CD14-positive monocyte (primary cell): ENCODE measurements around the gene ASB1. TPM values are rescaled to one million over a fixed set of nuclear protein-coding genes. Genes with fewer than 3 reads are reported as not detected.

Experiments used
- DNase-seq, 3 donors: peaks; one replicate each; pipeline ENCODE4 v3.0.0-alpha.2; 2011 to 2022
- H2AFZ ChIP-seq: 2 replicates; pipeline ENCODE4 v1.6.0; 2012; ENCODE audit warnings: mild to moderate bottlenecking, low read depth, low read length, inconsistent platforms; ENCODE audit not compliant: insufficient read depth, poor library complexity, severe bottlenecking
- H3K27ac ChIP-seq, 2 donors: 1 replicate in 1 of 2; 2 replicates in 1 of 2; pipeline ENCODE4 v1.5.1; 2012 to 2013; ENCODE audit warnings: low read length in 2 of 2, control low read depth in 1 of 2, inconsistent platforms in 1 of 2, low read depth in 1 of 2, mild to moderate bottlenecking in 1 of 2
- H3K27me3 ChIP-seq, 2 donors: one replicate each; pipeline versions ENCODE4 v1.6.0 to v1.6.1; 2011 to 2013; ENCODE audit warnings: low read length in 2 of 2; ENCODE audit not compliant: control insufficient read depth in 2 of 2, insufficient read depth in 2 of 2
- H3K36me3 ChIP-seq, 2 donors: replicated peaks in 1 of 2; 1 replicate in 1 of 2; 2 replicates in 1 of 2; pipeline versions ENCODE4 v1.5.1 to v1.6.1; 2012 to 2013; ENCODE audit warnings: low read length in 2 of 2, control low read depth in 1 of 2, inconsistent platforms in 1 of 2, mild to moderate bottlenecking in 1 of 2; ENCODE audit not compliant: insufficient read depth in 2 of 2, control insufficient read depth in 1 of 2
- H3K4me1 ChIP-seq, 2 donors: 1 replicate in 1 of 2; 2 replicates in 1 of 2; pipeline versions ENCODE4 v1.5.1 to v1.6.1; 2012 to 2013; ENCODE audit warnings: low read length in 2 of 2, control low read depth in 1 of 2, inconsistent platforms in 1 of 2, mild to moderate bottlenecking in 1 of 2, moderate library complexity in 1 of 2; ENCODE audit not compliant: insufficient read depth in 2 of 2, control insufficient read depth in 1 of 2
- H3K4me2 ChIP-seq: replicated peaks from 2 replicates; pipeline ENCODE3; 2012; ENCODE audit warnings: low read length, moderate library complexity, mild to moderate bottlenecking; ENCODE audit not compliant: poor library complexity, severe bottlenecking; ENCODE audit errors: extremely low read depth
- H3K4me3 ChIP-seq, 3 experiments: fragments of 200-600 bp in 1 of 3; sonication (generic) in 1 of 3; replicated peaks in 1 of 3; 1 replicate in 2 of 3; 2 replicates in 1 of 3; pipeline ENCODE4 v1.5.1; 2011 to 2013; ENCODE audit warnings: low read length in 3 of 3, mild to moderate bottlenecking in 3 of 3, control low read depth in 2 of 3, low read depth in 2 of 3, inconsistent platforms in 1 of 3, moderate library complexity in 1 of 3
- H3K79me2 ChIP-seq: 2 replicates; pipeline ENCODE4 v1.6.0; 2012; ENCODE audit warnings: mild to moderate bottlenecking, control low read depth, inconsistent platforms, low read length, moderate library complexity; ENCODE audit not compliant: insufficient read depth
- H3K9ac ChIP-seq: 2 replicates; pipeline ENCODE4 v1.6.0; 2017; ENCODE audit warnings: low read length, mild to moderate bottlenecking; ENCODE audit not compliant: insufficient read depth, poor library complexity, severe bottlenecking
- H3K9me3 ChIP-seq, 2 donors: replicated peaks in 1 of 2; 1 replicate in 1 of 2; 2 replicates in 1 of 2; pipeline versions ENCODE4 v1.5.1 to v1.6.1; 2012 to 2013; ENCODE audit warnings: low read length in 2 of 2, control low read depth in 1 of 2; ENCODE audit not compliant: control insufficient read depth in 1 of 2, insufficient read depth in 1 of 2
- H4K20me1 ChIP-seq: 2 replicates; pipeline ENCODE4 v1.6.0; 2012; ENCODE audit warnings: mild to moderate bottlenecking, low read length, control low read depth, moderate library complexity; ENCODE audit not compliant: insufficient read depth
- H3K27ac Mint-ChIP-seq, 7 donors: one replicate each; pipeline ENCODE4 v1.8.0; 2020; ENCODE audit warnings: mild to moderate bottlenecking in 7 of 7, mixed read lengths in 7 of 7, moderate library complexity in 6 of 7, inconsistent platforms in 2 of 7
- H3K27me3 Mint-ChIP-seq, 3 donors: one replicate each; pipeline ENCODE4 v1.8.0; 2021 to 2022; ENCODE audit warnings: low read depth in 3 of 3, mild to moderate bottlenecking in 3 of 3, mixed read lengths in 3 of 3, moderate library complexity in 3 of 3, inconsistent platforms in 1 of 3
- H3K36me3 Mint-ChIP-seq, 2 donors: one replicate each; pipeline ENCODE4 v1.8.0; 2020; ENCODE audit warnings: mixed read lengths in 2 of 2, inconsistent platforms in 1 of 2, mild to moderate bottlenecking in 1 of 2
- H3K4me1 Mint-ChIP-seq: one replicate; pipeline ENCODE4 v1.8.0; 2020; ENCODE audit warnings: mild to moderate bottlenecking, mixed read lengths
- H3K4me3 Mint-ChIP-seq, 2 donors: one replicate each; pipeline ENCODE4 v1.8.0; 2020; ENCODE audit warnings: mild to moderate bottlenecking in 2 of 2, mixed read lengths in 2 of 2, moderate library complexity in 1 of 2
- H3K9me3 Mint-ChIP-seq, 7 donors: one replicate each; pipeline ENCODE4 v1.8.0; 2020 to 2022; ENCODE audit warnings: mixed read lengths in 7 of 7, mild to moderate bottlenecking in 6 of 7, moderate library complexity in 6 of 7, inconsistent platforms in 2 of 7
- WGBS: methylation state at CpG from one replicate; pipeline ENCODE4 v1.1.5; 2013; ENCODE audit warnings: missing lambda C conversion rate; ENCODE audit not compliant: insufficient coverage; 5-methylcytosine and 5-hydroxymethylcytosine counted together
- intact Hi-C, 2 donors: fragments of 100-400 bp; cut with micrococcal nuclease; formaldehyde crosslinking; loops; one replicate each; pipeline versions ENCODE4 v1.15.0 to v1.15.1; 2023
- polyA plus RNA-seq, 3 donors: library from polyadenylated mRNA; depleted of rRNA in 1 of 3; unstranded in 2 of 3; stranded (reverse) in 1 of 3; fragments of 300-500 nt in 2 of 3; fragments of >200 nt in 1 of 3; fragmentation: Illumina TruSeq in 2 of 3; gene quantifications; 1 replicate in 2 of 3; 2 replicates in 1 of 3; pipeline ENCODE4 v1.2.3, GENCODE V29; 2012 to 2021
- small RNA-seq: library from RNA; depleted of rRNA; stranded (forward); fragments of <200 nt; gene quantifications from one replicate; pipeline ENCODE3, GENCODE V24; 2012; ENCODE audit warnings: low read depth; ENCODE audit not compliant: insufficient read length
- TF ChIP-seq, protein P1 (sequence below): fragments of 200-600 bp; IDR thresholded peaks from one replicate; pipeline ENCODE4 v1.8.0; 2022; ENCODE audit warnings: antibody characterized with exemption, mild to moderate bottlenecking

The ASB1 gene
- polyA plus RNA-seq, 3 donors, result 15.1 to 22.0 (median 16.0) TPM

DNA sequence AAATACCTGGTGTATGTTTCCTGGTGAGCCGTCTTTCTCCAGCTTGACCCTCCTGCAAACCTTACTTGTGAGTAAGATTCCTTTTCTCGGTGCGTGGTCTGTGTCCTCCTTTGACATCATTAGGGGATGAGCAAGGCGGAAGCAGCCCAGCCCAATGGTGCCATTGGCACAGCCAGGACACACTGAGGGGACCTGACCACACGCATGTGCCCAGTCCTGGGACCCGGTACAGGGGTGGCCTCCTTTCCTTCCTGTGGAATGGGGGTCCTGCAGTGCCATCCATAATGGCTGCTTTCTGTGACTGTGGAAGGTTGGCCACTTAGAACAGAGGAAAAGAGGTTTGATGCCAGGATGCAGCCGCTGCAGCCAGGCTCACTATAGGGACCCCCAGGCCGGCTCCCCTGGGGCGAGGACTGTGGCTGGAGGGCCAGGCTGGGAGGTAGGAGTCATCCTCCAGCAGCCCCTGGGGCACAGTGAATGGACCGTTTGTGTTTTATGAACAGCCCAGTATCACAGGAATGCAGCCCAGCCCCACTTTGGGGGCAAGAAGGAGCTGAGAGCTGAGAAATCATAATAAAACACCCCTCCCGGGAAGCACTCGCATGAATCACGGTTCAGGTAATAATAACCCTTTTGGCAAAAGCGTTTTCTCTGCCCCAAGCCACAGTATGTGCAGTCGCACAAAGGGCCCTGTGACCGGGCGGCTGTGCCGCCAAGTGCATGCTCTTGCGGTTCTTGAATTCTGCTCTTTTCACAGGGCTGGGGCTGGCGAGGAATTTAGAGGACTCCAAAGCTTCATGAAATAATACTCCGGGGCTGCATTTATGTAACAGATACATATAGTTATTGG is 73.2 kb downstream of the ASB1 start:
- Histone ChIP-seq H3K27me3 (no peaks in the 10 kb centered on the region), H4K20me1 (no peaks in the 10 kb centered on the region), H3K36me3 (no peaks in the 10 kb centered on the region), H3K27ac (no peak overlapping the region), H3K79me2 (no peaks in the 10 kb centered on the region), H3K4me1 (no peaks in the 10 kb centered on the region), H2AFZ (no peak overlapping the region), H3K9ac (no peak overlapping the region), H3K4me3 (no peak overlapping the region), H3K9me3 (no peaks in the 10 kb centered on the region), H3K4me2 (no peak overlapping the region)
- TF ChIP-seq, protein P1, sequence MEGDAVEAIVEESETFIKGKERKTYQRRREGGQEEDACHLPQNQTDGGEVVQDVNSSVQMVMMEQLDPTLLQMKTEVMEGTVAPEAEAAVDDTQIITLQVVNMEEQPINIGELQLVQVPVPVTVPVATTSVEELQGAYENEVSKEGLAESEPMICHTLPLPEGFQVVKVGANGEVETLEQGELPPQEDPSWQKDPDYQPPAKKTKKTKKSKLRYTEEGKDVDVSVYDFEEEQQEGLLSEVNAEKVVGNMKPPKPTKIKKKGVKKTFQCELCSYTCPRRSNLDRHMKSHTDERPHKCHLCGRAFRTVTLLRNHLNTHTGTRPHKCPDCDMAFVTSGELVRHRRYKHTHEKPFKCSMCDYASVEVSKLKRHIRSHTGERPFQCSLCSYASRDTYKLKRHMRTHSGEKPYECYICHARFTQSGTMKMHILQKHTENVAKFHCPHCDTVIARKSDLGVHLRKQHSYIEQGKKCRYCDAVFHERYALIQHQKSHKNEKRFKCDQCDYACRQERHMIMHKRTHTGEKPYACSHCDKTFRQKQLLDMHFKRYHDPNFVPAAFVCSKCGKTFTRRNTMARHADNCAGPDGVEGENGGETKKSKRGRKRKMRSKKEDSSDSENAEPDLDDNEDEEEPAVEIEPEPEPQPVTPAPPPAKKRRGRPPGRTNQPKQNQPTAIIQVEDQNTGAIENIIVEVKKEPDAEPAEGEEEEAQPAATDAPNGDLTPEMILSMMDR, result no peak
- 95% methylated on average over 17 of the region's 21 CpGs for WGBS
- Mint-ChIP-seq H3K4me3 (no peak overlapping the region), H3K36me3 (no peaks in the 10 kb centered on the region), H3K27ac (no peak overlapping the region), H3K27me3 (peaks cover 2 to 6% (median 3%) of the 10 kb centered on the region in 3 donors), H3K4me1 (no peaks in the 10 kb centered on the region), H3K9me3 (peaks cover 0 to 4% (median 0%) of the 10 kb centered on the region in 7 donors)
- DNase-seq, result no peak
- intact Hi-C loops, result no loop called here

DNA sequence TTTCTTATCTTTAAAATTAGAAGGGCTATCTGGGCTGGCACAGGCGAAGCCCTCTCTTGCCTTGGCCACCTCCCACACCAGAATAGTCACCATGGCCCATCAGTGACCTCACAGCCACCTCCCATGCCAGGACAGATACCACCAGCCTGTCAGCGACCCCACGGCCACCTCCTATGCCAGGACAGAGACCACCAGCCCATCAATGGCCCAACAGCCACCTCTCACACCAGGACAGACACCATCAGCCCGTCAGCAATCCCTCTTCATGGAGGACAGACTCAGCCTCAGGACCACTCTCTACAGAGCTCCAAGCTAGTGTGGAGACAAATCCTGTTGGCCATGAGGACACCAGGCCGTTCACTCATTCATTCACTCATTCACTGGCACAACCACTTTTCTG is 74.6 kb downstream of the ASB1 start:
- DNase-seq, result no peak
- Histone ChIP-seq H4K20me1 (no peaks in the 10 kb centered on the region), H3K9me3 (no peaks in the 10 kb centered on the region), H2AFZ (no peak overlapping the region), H3K36me3 (no peaks in the 10 kb centered on the region), H3K4me3 (no peak overlapping the region), H3K4me2 (no peak overlapping the region), H3K79me2 (no peaks in the 10 kb centered on the region), H3K4me1 (no peaks in the 10 kb centered on the region), H3K27ac (no peak overlapping the region), H3K9ac (no peak overlapping the region), H3K27me3 (no peaks in the 10 kb centered on the region)
- peaks cover 0 to 6% (median 3%) of the 10 kb centered on the region in 3 donors for H3K27me3 Mint-ChIP-seq
- TF ChIP-seq, protein P1, result no peak
- WGBS, result 97% methylated on average over 4 of the region's 5 CpGs
- no peaks in the 10 kb centered on the region for H3K4me1 Mint-ChIP-seq
- intact Hi-C loops, result no loop called here
- H3K9me3 Mint-ChIP-seq, result peaks cover 0 to 4% (median 0%) of the 10 kb centered on the region in 7 donors
- H3K36me3 Mint-ChIP-seq, result no peaks in the 10 kb centered on the region
- H3K27ac Mint-ChIP-seq, result no peak overlapping the region
- no peak overlapping the region for H3K4me3 Mint-ChIP-seq

Small RNA genes lying within 50 kb of the gene (small RNA-seq; reads per million reads assigned to genes)
- gene RNU6-234P, result not detected

Other genes with a start within 250 kb of the ASB1 start
- 10 to 100 TPM; 23.2 to 44.2 (median 29.3) TPM for gene ILKAP, start 223.2 kb upstream of the ASB1 start, polyA plus RNA-seq
- 1 to 10 TPM; 2.1 to 4.0 (median 2.8) TPM for gene HES6, start 186.9 kb upstream of the ASB1 start, polyA plus RNA-seq
- gene PER2, start 138.3 kb upstream of the ASB1 start, polyA plus RNA-seq, result 1 to 10 TPM; 1.6 to 5.6 (median 3.1) TPM
- 1 to 10 TPM; 1.2 to 1.5 (median 1.5) TPM for gene TRAF3IP1, start 106.4 kb upstream of the ASB1 start, polyA plus RNA-seq